HepG2 (cell line): ENCODE measurements around the gene TBC1D4. TPM values are rescaled to one million over a fixed set of nuclear protein-coding genes. Genes with fewer than 3 reads are reported as not detected.

Source experiments
- ATAC-seq: fragments of 200-7000 bp; cut with Tn5 transposase; 3 replicates; pipeline ENCODE4 v1.9.1; 2020; ENCODE audit warnings: mild to moderate bottlenecking, moderate library complexity
- BruUV-seq: library from RNA; stranded (reverse); fragments of 400-500 nt; replicated peaks from 2 replicates; lab custom pipeline; 2021; lab: Mats Ljungman, UMichigan
- CTCF ChIA-PET: fragments of 300-600 bp; formaldehyde crosslinking; extraction: SDS; loops from one replicate; lab custom pipeline; 2021; ENCODE audit warnings: low total read pairs, inconsistent platforms, low intra/inter-chr PET ratio; lab: Yijun Ruan, JAX
- POLR2A ChIA-PET: fragments of 350-600 bp; sonication (Branson Sonifier 250); formaldehyde crosslinking; loops from one replicate; lab custom pipeline; 2020; ENCODE audit warnings: antibody characterized with exemption, inconsistent platforms; lab: Yijun Ruan, JAX
- DNase-seq: peaks from one replicate; pipeline ENCODE4 v3.0.0-alpha.2; 2015; ENCODE audit warnings: low spot score
- FAIRE-seq: peaks from 3 replicates; lab custom pipeline; 2011; peaks lifted over from hg19 to GRCh38; lab: Jason Lieb, UNC
- H2AFZ ChIP-seq: one replicate; pipeline ENCODE4 v1.6.1; 2011; ENCODE audit warnings: low read length, inconsistent platforms
- H3K27ac ChIP-seq: fragments of 300-600 bp; 3 replicates; pipeline ENCODE4 v1.8.0; 2011; ENCODE audit warnings: mixed run types, mild to moderate bottlenecking, mixed read lengths, low read length, inconsistent platforms; ENCODE audit not compliant: insufficient read depth; ENCODE audit errors: extremely low read length
- H3K27me3 ChIP-seq, 2 experiments: fragments of 200-600 bp in 1 of 2; 2 replicates in 1 of 2; 3 replicates in 1 of 2; pipeline versions ENCODE4 v1.6.0 to v1.8.0; 2011; ENCODE audit warnings: low read length in 2 of 2, mild to moderate bottlenecking in 2 of 2, moderate library complexity in 2 of 2, inconsistent platforms in 1 of 2; ENCODE audit not compliant: insufficient read depth in 2 of 2, control insufficient read depth in 1 of 2
- H3K36me3 ChIP-seq, 2 experiments: fragments of 200-600 bp in 1 of 2; replicated peaks in 1 of 2; 2 replicates in 1 of 2; 3 replicates in 1 of 2; pipeline versions ENCODE4 v1.5.1 to v1.8.0; 2011; ENCODE audit warnings: low read length in 2 of 2, inconsistent platforms in 1 of 2; ENCODE audit not compliant: insufficient read depth in 2 of 2, control insufficient read depth in 1 of 2
- H3K4me1 ChIP-seq: 2 replicates; pipeline ENCODE4 v1.5.1; 2012; ENCODE audit warnings: low read length, inconsistent platforms; ENCODE audit not compliant: insufficient read depth
- H3K4me2 ChIP-seq: 2 replicates; pipeline ENCODE4 v1.6.0; 2011; ENCODE audit warnings: low read depth, low read length, inconsistent platforms
- H3K4me3 ChIP-seq, 3 experiments: fragments of 200-600 bp in 1 of 3; sonication (generic), shearing (Covaris generic) in 1 of 3; replicated peaks in 1 of 3; 2 replicates each; pipeline ENCODE4 v1.5.1; 2011 to 2016; ENCODE audit warnings: low read length in 3 of 3, inconsistent platforms in 2 of 3, low read depth in 2 of 3, mild to moderate bottlenecking in 2 of 3, control low read depth in 1 of 3, mixed read lengths in 1 of 3; ENCODE audit not compliant: insufficient read depth in 1 of 3
- H3K79me2 ChIP-seq: one replicate; pipeline ENCODE4 v1.6.1; 2011; ENCODE audit warnings: low read length, inconsistent platforms; ENCODE audit not compliant: insufficient read depth
- H3K9ac ChIP-seq: 2 replicates; pipeline ENCODE4 v1.6.0; 2011; ENCODE audit warnings: mild to moderate bottlenecking, low read depth, low read length, inconsistent platforms; ENCODE audit not compliant: insufficient read depth
- H3K9me3 ChIP-seq: 2 replicates; pipeline ENCODE4 v1.5.1; 2012; ENCODE audit warnings: mild to moderate bottlenecking, low read length
- H4K20me1 ChIP-seq: 2 replicates; pipeline ENCODE4 v1.6.0; 2011; ENCODE audit warnings: inconsistent platforms, mild to moderate bottlenecking, low read length, moderate library complexity; ENCODE audit not compliant: insufficient read depth
- DNMT3B ChIP-seq: conservative IDR thresholded peaks from 2 replicates; pipeline ENCODE4 v1.6.1; 2016; ENCODE audit warnings: missing biosample characterization, control low read depth
- FOXK2 ChIP-seq: fragments of 450-650 bp; IDR thresholded peaks from 2 replicates; pipeline ENCODE4 v1.6.1; 2016
- GLMP ChIP-seq: sonication (generic); formaldehyde crosslinking; IDR thresholded peaks from 2 replicates; pipeline ENCODE4 v1.9.0; 2021; ENCODE audit warnings: missing genetic modification reagents, mild to moderate bottlenecking, borderline replicate concordance
- NR2F1 ChIP-seq, 2 experiments: fragments of 450-650 bp in 1 of 2; formaldehyde crosslinking in 1 of 2; IDR thresholded peaks; 2 replicates each; pipeline versions ENCODE4 v1.5.0 to v1.6.1; 2016 to 2020; ENCODE audit warnings: mild to moderate bottlenecking in 1 of 2, missing compliant biosample characterization in 1 of 2, missing genetic modification reagents in 1 of 2, moderate library complexity in 1 of 2
- ZBTB1 ChIP-seq: sonication (generic); formaldehyde crosslinking; IDR thresholded peaks from 2 replicates; pipeline ENCODE4 v1.4.0; 2020; ENCODE audit warnings: missing genetic modification reagents, borderline replicate concordance
- ZFP1 ChIP-seq: IDR thresholded peaks from 2 replicates; pipeline ENCODE4 v1.6.1; 2016
- ZMYM3 ChIP-seq: sonication (generic); formaldehyde crosslinking; IDR thresholded peaks from 2 replicates; pipeline ENCODE4 v1.5.1; 2020; ENCODE audit warnings: mild to moderate bottlenecking, missing genetic modification reagents
- ZNF235 ChIP-seq: sonication (generic); formaldehyde crosslinking; IDR thresholded peaks from 2 replicates; pipeline ENCODE4 v1.8.1; 2023; ENCODE audit warnings: mild to moderate bottlenecking, missing genetic modification reagents, borderline replicate concordance
- ZNF264 ChIP-seq: sonication (generic); formaldehyde crosslinking; IDR thresholded peaks from 2 replicates; pipeline ENCODE4 v1.4.0; 2020; ENCODE audit warnings: missing genetic modification reagents
- ZNF512 ChIP-seq: sonication (generic); formaldehyde crosslinking; IDR thresholded peaks from 2 replicates; pipeline ENCODE4 v1.4.0; 2020; ENCODE audit warnings: mild to moderate bottlenecking, missing genetic modification reagents
- ZNF557 ChIP-seq: sonication (generic); formaldehyde crosslinking; IDR thresholded peaks from 2 replicates; pipeline ENCODE4 v1.4.0; 2020; ENCODE audit warnings: missing genetic modification reagents
- ZNF615 ChIP-seq: sonication (generic); formaldehyde crosslinking; IDR thresholded peaks from 2 replicates; pipeline ENCODE4 v1.5.0; 2020; ENCODE audit warnings: mild to moderate bottlenecking, missing genetic modification reagents, borderline replicate concordance
- ZNF704 ChIP-seq: sonication (generic); formaldehyde crosslinking; IDR thresholded peaks from 2 replicates; pipeline ENCODE4 v1.8.1; 2023; ENCODE audit warnings: mild to moderate bottlenecking, inconsistent platforms, moderate library complexity, missing genetic modification reagents, borderline replicate concordance
- ZNF740 ChIP-seq: sonication (generic); formaldehyde crosslinking; IDR thresholded peaks from 2 replicates; pipeline ENCODE4 v1.4.0; 2020; ENCODE audit warnings: missing genetic modification reagents
- ZNF891 ChIP-seq: sonication (generic); formaldehyde crosslinking; IDR thresholded peaks from 2 replicates; pipeline ENCODE4 v1.5.0; 2020; ENCODE audit warnings: mild to moderate bottlenecking, missing genetic modification reagents
- WGBS: methylation state at CpG from one replicate; pipeline ENCODE4 v1.1.6; 2017; ENCODE audit warnings: low lambda C conversion rate; 5-methylcytosine and 5-hydroxymethylcytosine counted together
- in situ Hi-C: cut with HindIII; loops from 2 replicates; pipeline ENCODE4 v1.10.0; 2017; ENCODE audit warnings: low pct_unique_long_range_greater_than_20kb; ENCODE audit not compliant: extremely low pct_ligation_motif_present
- intact Hi-C: fragments of 100-400 bp; cut with micrococcal nuclease; formaldehyde crosslinking; loops from one replicate; pipeline ENCODE4 v1.10.0; 2022; ENCODE audit not compliant: unreplicated experiment
- polyA plus RNA-seq, 8 experiments: library from polyadenylated mRNA; depleted of rRNA in 3 of 8; stranded (reverse) in 7 of 8; unstranded in 1 of 8; fragments of >200 nt; fragmentation: Illumina TruSeq in 4 of 8; extraction: Trizol in 4 of 8; gene quantifications; 2 replicates each; pipeline versions ENCODE4 v1.2.1 to v1.2.3, GENCODE V29; 2011 to 2016; ENCODE audit warnings: low read depth in 4 of 8, missing spikeins in 1 of 8, mixed read lengths in 1 of 8; ENCODE audit not compliant: insufficient read depth in 1 of 8
- total RNA-seq, 5 experiments: library from RNA; depleted of rRNA; stranded (reverse); fragments of >200 nt; fragmentation: Illumina TruSeq; extraction: Trizol; gene quantifications; 2 replicates each; pipeline ENCODE4 v1.2.3, GENCODE V29; 2016; ENCODE audit warnings: low read depth in 1 of 5

TBC1D4 gene
- total and polyA plus RNA-seq, 2 of the 13 experiments (the other 11 are each of a cell fraction or from before 2014, with no cell fraction given), result 35.9 to 64.4 TPM

GRCh38 chr13:75373988-75374387, 108.0 kb downstream of the TBC1D4 start:
- Histone ChIP-seq H3K9ac (no peak overlapping the region), H3K4me3 (no peak overlapping the region), H3K4me2 (no peak overlapping the region), H3K9me3 (no peaks in the 10 kb centered on the region), H3K27ac (no peak overlapping the region), H3K4me1 (peaks cover 91% of the 10 kb centered on the region), H2AFZ (no peak overlapping the region), H3K27me3 (no peaks in the 10 kb centered on the region), H3K36me3 (peaks cover 1 to 4% of the 10 kb centered on the region in 2 experiments; a peak in 1 of 5 replicates), H3K79me2 (peaks cover 92% of the 10 kb centered on the region), H4K20me1 (peaks cover 23% of the 10 kb centered on the region)
- 96% methylated on average over 5 of the region's 5 CpGs for WGBS
- no peak for TF ChIP-seq ZNF235 (CRISPR knock-in tag)
- no peak for TF ChIP-seq ZNF557 (CRISPR knock-in tag)
- no peak for TF ChIP-seq NR2F1 (CRISPR knock-in tag; IDR thresholded peaks at IDR 0.05)
- no peak for TF ChIP-seq ZMYM3 (CRISPR knock-in tag)
- TF ChIP-seq ZNF704 (CRISPR knock-in tag), result no peak
- TF ChIP-seq ZBTB1 (CRISPR knock-in tag), result no peak
- TF ChIP-seq ZNF891 (CRISPR knock-in tag), result no peak
- no peak for TF ChIP-seq ZNF615 (CRISPR knock-in tag)
- TF ChIP-seq ZNF264, result no peak
- TF ChIP-seq ZNF512 (CRISPR knock-in tag), result no peak
- no peak for TF ChIP-seq ZNF740 (CRISPR knock-in tag)
- no peak for TF ChIP-seq ZFP1 (CRISPR knock-in tag)
- TF ChIP-seq FOXK2, result no peak
- no peak for TF ChIP-seq GLMP (CRISPR knock-in tag)
- TF ChIP-seq DNMT3B (CRISPR knock-in tag), result no peak
- no peak for FAIRE-seq
- intact Hi-C loops (no loop called here), in situ Hi-C loops (loop anchor here (5.0 to 10.0 kb wide), 2 partner anchors 108 to 171 kb away; partner anchors contain the start of genes TBC1D4 and UCHL3)
- no peak for ATAC-seq
- no peak for DNase-seq
- POLR2A ChIA-PET, result interaction anchor here (2.0 kb wide), 1 partner anchor 108 kb away, joined by 6 read pairs; the partner anchor contains the start of gene TBC1D4
- no TSS peak for BruUV-seq
- CTCF ChIA-PET, result interaction anchor here (2.7 kb wide), 1 partner anchor 175 kb away, joined by 14 read pairs; the partner anchor contains the start of gene UCHL3
